Measurements from ENCODE around the gene TNFAIP8L1.

GRCh38 chr19:4597278-4597974 is 41.9 kb upstream of the TNFAIP8L1 start:
- TF ChIP-seq POLR2A (IDR thresholded peaks at IDR 0.05) (no peak), EP300 (IDR thresholded peaks at IDR 0.05; ENCODE audit: low read depth) (no peak), POLR2AphosphoS5 (IDR thresholded peaks at IDR 0.05) (no peak)
- TF ChIP-seq, protein P1, sequence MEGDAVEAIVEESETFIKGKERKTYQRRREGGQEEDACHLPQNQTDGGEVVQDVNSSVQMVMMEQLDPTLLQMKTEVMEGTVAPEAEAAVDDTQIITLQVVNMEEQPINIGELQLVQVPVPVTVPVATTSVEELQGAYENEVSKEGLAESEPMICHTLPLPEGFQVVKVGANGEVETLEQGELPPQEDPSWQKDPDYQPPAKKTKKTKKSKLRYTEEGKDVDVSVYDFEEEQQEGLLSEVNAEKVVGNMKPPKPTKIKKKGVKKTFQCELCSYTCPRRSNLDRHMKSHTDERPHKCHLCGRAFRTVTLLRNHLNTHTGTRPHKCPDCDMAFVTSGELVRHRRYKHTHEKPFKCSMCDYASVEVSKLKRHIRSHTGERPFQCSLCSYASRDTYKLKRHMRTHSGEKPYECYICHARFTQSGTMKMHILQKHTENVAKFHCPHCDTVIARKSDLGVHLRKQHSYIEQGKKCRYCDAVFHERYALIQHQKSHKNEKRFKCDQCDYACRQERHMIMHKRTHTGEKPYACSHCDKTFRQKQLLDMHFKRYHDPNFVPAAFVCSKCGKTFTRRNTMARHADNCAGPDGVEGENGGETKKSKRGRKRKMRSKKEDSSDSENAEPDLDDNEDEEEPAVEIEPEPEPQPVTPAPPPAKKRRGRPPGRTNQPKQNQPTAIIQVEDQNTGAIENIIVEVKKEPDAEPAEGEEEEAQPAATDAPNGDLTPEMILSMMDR (IDR thresholded peaks at IDR 0.05), result no peak
